ENCODE results near the gene ALDH4A1.

The ALDH4A1 gene

DNA sequence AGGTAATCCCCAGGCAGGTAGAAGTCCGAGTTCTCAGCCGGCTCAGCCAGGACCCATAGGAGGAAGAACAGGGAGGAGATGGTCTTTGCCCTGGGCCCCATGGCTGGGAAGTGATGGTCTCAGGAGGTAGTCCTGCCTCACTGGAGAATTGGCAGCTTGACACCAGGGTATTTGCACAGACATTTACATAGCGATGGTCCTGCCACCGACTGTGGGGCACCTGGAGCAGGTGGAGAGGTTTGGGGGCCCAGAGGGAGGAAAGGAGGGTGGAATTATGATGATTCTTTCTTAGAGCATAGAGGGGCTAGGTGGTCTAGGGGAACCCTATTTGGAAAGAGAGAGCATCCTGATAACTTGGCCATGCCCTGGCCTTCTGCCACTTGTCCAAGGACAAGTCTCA lies 42.8 kb downstream of the ALDH4A1 start, which contains the start of gene TAS1R2:
Gene TAS1R2, minus strand, starts transcription at position 101 of the 400 bp plus-strand sequence. Its CDS starts 0 bp downstream, at position 101.
- no peak for DNase-seq
- Histone ChIP-seq H3K4me1 (ENCODE audit: control extremely low read depth in 1 of 4, control insufficient read depth in 4 of 4, insufficient read depth in 4 of 4, low read length in 3 of 4) (no peaks in the 10 kb centered on the region), H3K4me3 (ENCODE audit: control insufficient read depth in 1 of 7, extremely low read depth in 1 of 7, insufficient read depth in 4 of 7, low read depth in 2 of 7, low read length in 6 of 7) (no peak within 1 kb of the TSS), H3K9me3 (ENCODE audit: control extremely low read depth in 1 of 5, control insufficient read depth in 4 of 5, insufficient read depth in 2 of 5, low read depth in 1 of 5, low read length in 4 of 5) (no peaks in the 10 kb centered on the region), H3K36me3 (ENCODE audit: control insufficient read depth in 4 of 4, insufficient read depth in 4 of 4, low read length in 3 of 4) (no peaks in the 10 kb centered on the region), H3K27ac (ENCODE audit: insufficient read depth in 1 of 2, low read depth in 1 of 2, low read length in 2 of 2, poor library complexity in 1 of 2, severe bottlenecking in 2 of 2) (no peak within 1 kb of the TSS), H3K27me3 (replicated peaks in 2 of 5; ENCODE audit: control insufficient read depth in 4 of 5, insufficient read depth in 5 of 5, low read length in 4 of 5) (peaks cover 0 to 9% (median 2%) of the 10 kb centered on the region in 5 experiments)
- ChIA-PET CTCF (no interaction called here), POLR2A (no interaction called here)
- WGBS (ENCODE audit: insufficient coverage): 74% methylated on average over 4 of the region's 4 CpGs

- Histone ChIP-seq H3K4me3 (ENCODE audit: control insufficient read depth in 1 of 7, extremely low read depth in 1 of 7, insufficient read depth in 4 of 7, low read depth in 2 of 7, low read length in 6 of 7) (no peak overlapping the region), H3K27me3 (replicated peaks in 2 of 5; ENCODE audit: control insufficient read depth in 4 of 5, insufficient read depth in 5 of 5, low read length in 4 of 5) (peaks cover 0 to 12% (median 2%) of the 10 kb centered on the region in 5 experiments), H3K27ac (ENCODE audit: insufficient read depth in 1 of 2, low read depth in 1 of 2, low read length in 2 of 2, poor library complexity in 1 of 2, severe bottlenecking in 2 of 2) (no peak overlapping the region), H3K36me3 (ENCODE audit: control insufficient read depth in 4 of 4, insufficient read depth in 4 of 4, low read length in 3 of 4) (no peaks in the 10 kb centered on the region), H3K9me3 (ENCODE audit: control extremely low read depth in 1 of 5, control insufficient read depth in 4 of 5, insufficient read depth in 2 of 5, low read depth in 1 of 5, low read length in 4 of 5) (no peaks in the 10 kb centered on the region), H3K4me1 (ENCODE audit: control extremely low read depth in 1 of 4, control insufficient read depth in 4 of 4, insufficient read depth in 4 of 4, low read length in 3 of 4) (no peaks in the 10 kb centered on the region)
- ChIA-PET CTCF (no interaction called here), POLR2A (no interaction called here)
- no peak for DNase-seq
- 99% methylated on average over 7 of the region's 7 CpGs for WGBS (ENCODE audit: insufficient coverage)
Measured at GRCh38 chr1:18858070-18858688, 44.2 kb downstream of the ALDH4A1 start.

- Histone ChIP-seq H3K4me1 (ENCODE audit: control extremely low read depth in 1 of 4, control insufficient read depth in 4 of 4, insufficient read depth in 4 of 4, low read length in 3 of 4) (no peaks in the 10 kb centered on the region), H3K9me3 (ENCODE audit: control extremely low read depth in 1 of 5, control insufficient read depth in 4 of 5, insufficient read depth in 2 of 5, low read depth in 1 of 5, low read length in 4 of 5) (no peaks in the 10 kb centered on the region), H3K27ac (ENCODE audit: insufficient read depth in 1 of 2, low read depth in 1 of 2, low read length in 2 of 2, poor library complexity in 1 of 2, severe bottlenecking in 2 of 2) (no peak overlapping the region), H3K36me3 (ENCODE audit: control insufficient read depth in 4 of 4, insufficient read depth in 4 of 4, low read length in 3 of 4) (no peaks in the 10 kb centered on the region), H3K4me3 (ENCODE audit: control insufficient read depth in 1 of 7, extremely low read depth in 1 of 7, insufficient read depth in 4 of 7, low read depth in 2 of 7, low read length in 6 of 7) (no peak overlapping the region), H3K27me3 (replicated peaks in 2 of 5; ENCODE audit: control insufficient read depth in 4 of 5, insufficient read depth in 5 of 5, low read length in 4 of 5) (peaks cover 0 to 27% (median 2%) of the 10 kb centered on the region in 5 experiments)
- ChIA-PET POLR2A (no interaction called here), CTCF (no interaction called here)
- DNase-seq: no peak
- WGBS (ENCODE audit: insufficient coverage): no CpG with 5 or more reads among the region's 1 CpG
Measured at GRCh38 chr1:18856435-18856834, 45.9 kb downstream of the ALDH4A1 start.

DNA sequence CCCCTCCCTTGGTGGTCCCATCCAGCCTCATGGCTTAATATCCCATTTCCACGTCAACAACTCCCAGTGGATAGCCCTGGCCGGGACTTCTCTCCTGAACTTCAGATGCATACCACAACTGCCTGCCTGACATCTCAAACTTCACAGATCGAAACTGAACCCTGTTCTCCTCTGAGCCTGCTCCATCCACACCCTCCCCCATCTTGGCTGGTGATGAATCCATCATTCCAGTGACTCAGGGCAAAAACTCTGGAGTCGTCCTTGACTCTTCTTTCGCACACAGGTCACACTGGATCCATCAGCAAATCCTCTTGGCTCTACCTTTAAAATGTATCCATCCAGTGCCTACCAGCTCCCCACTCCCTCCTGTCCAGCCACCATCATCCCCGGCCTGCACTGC lies 46.8 kb downstream of the ALDH4A1 start:
- WGBS (ENCODE audit: insufficient coverage): 87% methylated on average over 6 of the region's 6 CpGs
- no peak for DNase-seq
- ChIA-PET CTCF (no interaction called here), POLR2A (no interaction called here)
- H3K9me3 ChIP-seq (ENCODE audit: control extremely low read depth in 1 of 5, control insufficient read depth in 4 of 5, insufficient read depth in 2 of 5, low read depth in 1 of 5, low read length in 4 of 5): no peaks in the 10 kb centered on the region
- no peak overlapping the region for H3K27ac ChIP-seq (ENCODE audit: insufficient read depth in 1 of 2, low read depth in 1 of 2, low read length in 2 of 2, poor library complexity in 1 of 2, severe bottlenecking in 2 of 2)
- H3K36me3 ChIP-seq (ENCODE audit: control insufficient read depth in 4 of 4, insufficient read depth in 4 of 4, low read length in 3 of 4): no peaks in the 10 kb centered on the region
- no peak overlapping the region for H3K4me3 ChIP-seq (ENCODE audit: control insufficient read depth in 1 of 7, extremely low read depth in 1 of 7, insufficient read depth in 4 of 7, low read depth in 2 of 7, low read length in 6 of 7)
- no peaks in the 10 kb centered on the region for H3K4me1 ChIP-seq (ENCODE audit: control extremely low read depth in 1 of 4, control insufficient read depth in 4 of 4, insufficient read depth in 4 of 4, low read length in 3 of 4)
- H3K27me3 ChIP-seq (replicated peaks in 2 of 5; ENCODE audit: control insufficient read depth in 4 of 5, insufficient read depth in 5 of 5, low read length in 4 of 5): peaks cover 0 to 27% (median 2%) of the 10 kb centered on the region in 5 experiments

GRCh38 chr1:18854331-18855025 lies 47.9 kb downstream of the ALDH4A1 start:
- WGBS (ENCODE audit: insufficient coverage): 84% methylated on average over 35 of the region's 49 CpGs
- peaks cover 0 to 27% (median 4%) of the 10 kb centered on the region in 5 experiments for H3K27me3 ChIP-seq (replicated peaks in 2 of 5; ENCODE audit: control insufficient read depth in 4 of 5, insufficient read depth in 5 of 5, low read length in 4 of 5)
- ChIA-PET POLR2A (no interaction called here), CTCF (no interaction called here)
- H3K9me3 ChIP-seq (ENCODE audit: control extremely low read depth in 1 of 5, control insufficient read depth in 4 of 5, insufficient read depth in 2 of 5, low read depth in 1 of 5, low read length in 4 of 5): no peaks in the 10 kb centered on the region
- H3K4me3 ChIP-seq (ENCODE audit: control insufficient read depth in 1 of 7, extremely low read depth in 1 of 7, insufficient read depth in 4 of 7, low read depth in 2 of 7, low read length in 6 of 7): no peak overlapping the region
- H3K36me3 ChIP-seq (ENCODE audit: control insufficient read depth in 4 of 4, insufficient read depth in 4 of 4, low read length in 3 of 4): no peaks in the 10 kb centered on the region
- no peak overlapping the region for H3K27ac ChIP-seq (ENCODE audit: insufficient read depth in 1 of 2, low read depth in 1 of 2, low read length in 2 of 2, poor library complexity in 1 of 2, severe bottlenecking in 2 of 2)
- no peak for DNase-seq
- no peaks in the 10 kb centered on the region for H3K4me1 ChIP-seq (ENCODE audit: control extremely low read depth in 1 of 4, control insufficient read depth in 4 of 4, insufficient read depth in 4 of 4, low read length in 3 of 4)

DNA sequence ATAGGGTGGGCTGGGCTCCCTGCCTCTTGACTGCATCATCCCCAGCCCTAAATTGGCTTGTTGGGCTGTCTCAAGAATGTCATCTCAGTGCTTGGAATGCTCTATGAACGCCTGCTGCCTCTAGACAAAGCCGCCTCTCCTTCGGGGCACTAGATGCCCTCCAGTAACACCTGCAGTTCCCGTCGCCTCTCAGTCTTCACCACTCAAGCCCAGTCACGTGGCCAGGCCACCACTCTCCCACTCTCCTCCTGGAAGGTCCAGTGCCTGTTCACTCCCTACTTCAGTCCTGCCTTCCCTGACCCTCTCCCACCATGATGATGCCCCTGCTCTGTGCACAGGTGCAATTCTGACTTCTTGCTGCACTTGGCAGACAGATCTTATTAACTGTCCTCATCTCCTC lies 49.9 kb downstream of the ALDH4A1 start:
- peaks cover 0 to 27% (median 4%) of the 10 kb centered on the region in 5 experiments for H3K27me3 ChIP-seq (replicated peaks in 2 of 5; ENCODE audit: control insufficient read depth in 4 of 5, insufficient read depth in 5 of 5, low read length in 4 of 5)
- H3K27ac ChIP-seq (ENCODE audit: insufficient read depth in 1 of 2, low read depth in 1 of 2, low read length in 2 of 2, poor library complexity in 1 of 2, severe bottlenecking in 2 of 2): no peak overlapping the region
- no peaks in the 10 kb centered on the region for H3K36me3 ChIP-seq (ENCODE audit: control insufficient read depth in 4 of 4, insufficient read depth in 4 of 4, low read length in 3 of 4)
- ChIA-PET POLR2A (no interaction called here), CTCF (no interaction called here)
- no peak for DNase-seq
- WGBS (ENCODE audit: insufficient coverage): 59% methylated on average over 5 of the region's 6 CpGs
- peaks cover 0 to 2% (median 0%) of the 10 kb centered on the region in 5 experiments for H3K9me3 ChIP-seq (ENCODE audit: control extremely low read depth in 1 of 5, control insufficient read depth in 4 of 5, insufficient read depth in 2 of 5, low read depth in 1 of 5, low read length in 4 of 5)
- no peak overlapping the region for H3K4me3 ChIP-seq (ENCODE audit: control insufficient read depth in 1 of 7, extremely low read depth in 1 of 7, insufficient read depth in 4 of 7, low read depth in 2 of 7, low read length in 6 of 7)
- no peaks in the 10 kb centered on the region for H3K4me1 ChIP-seq (ENCODE audit: control extremely low read depth in 1 of 4, control insufficient read depth in 4 of 4, insufficient read depth in 4 of 4, low read length in 3 of 4)

- Histone ChIP-seq H3K27me3 (replicated peaks in 2 of 5; ENCODE audit: control insufficient read depth in 4 of 5, insufficient read depth in 5 of 5, low read length in 4 of 5) (peaks cover 0 to 26% (median 4%) of the 10 kb centered on the region in 5 experiments), H3K4me1 (ENCODE audit: control extremely low read depth in 1 of 4, control insufficient read depth in 4 of 4, insufficient read depth in 4 of 4, low read length in 3 of 4) (no peaks in the 10 kb centered on the region), H3K36me3 (ENCODE audit: control insufficient read depth in 4 of 4, insufficient read depth in 4 of 4, low read length in 3 of 4) (no peaks in the 10 kb centered on the region), H3K27ac (ENCODE audit: insufficient read depth in 1 of 2, low read depth in 1 of 2, low read length in 2 of 2, poor library complexity in 1 of 2, severe bottlenecking in 2 of 2) (no peak overlapping the region), H3K9me3 (ENCODE audit: control extremely low read depth in 1 of 5, control insufficient read depth in 4 of 5, insufficient read depth in 2 of 5, low read depth in 1 of 5, low read length in 4 of 5) (peaks cover 0 to 8% (median 0%) of the 10 kb centered on the region in 5 experiments), H3K4me3 (ENCODE audit: control insufficient read depth in 1 of 7, extremely low read depth in 1 of 7, insufficient read depth in 4 of 7, low read depth in 2 of 7, low read length in 6 of 7) (no peak overlapping the region)
- WGBS (ENCODE audit: insufficient coverage): 94% methylated on average over 9 of the region's 11 CpGs
- no peak for DNase-seq
- ChIA-PET CTCF (no interaction called here), POLR2A (no interaction called here)
Measured at GRCh38 chr1:18849261-18849711, 53.1 kb downstream of the ALDH4A1 start.

Measured in common myeloid progenitor, CD34-positive (primary cell).